GM12878 (cell line): ENCODE results near the gene PDE12. TPM values are rescaled to one million over a fixed set of nuclear protein-coding genes. Genes with fewer than 3 reads are reported as not detected.
A peak's percentile ranks its signal among the peaks of the same experiment; 100 is the strongest.

Experiments
- CBFB ChIP-seq: IDR thresholded peaks from 2 replicates; pipeline ENCODE4 v1.6.1; 2016; ENCODE audit warnings: antibody characterized with exemption, low read depth
- CHD2 ChIP-seq: IDR thresholded peaks from 2 replicates; pipeline ENCODE4 v1.6.1; 2011; ENCODE audit warnings: low read depth, low read length, improper control_type of control experiment, borderline replicate concordance
- CHD4 ChIP-seq: fragments of 200-600 bp; sonication (generic); IDR thresholded peaks from 2 replicates; pipeline ENCODE4 v1.6.1; 2016; ENCODE audit warnings: mild to moderate bottlenecking
- EED ChIP-seq: sonication (generic); IDR thresholded peaks from 2 replicates; pipeline ENCODE4 v1.6.1; 2016; ENCODE audit warnings: antibody characterized with exemption, low read depth
- EP300 ChIP-seq, 2 experiments: fragments of 150-350 bp in 1 of 2; IDR thresholded peaks; 2 replicates each; pipeline ENCODE4 v1.6.1; 2011 to 2012; ENCODE audit warnings: low read depth in 2 of 2, low read length in 2 of 2, borderline replicate concordance in 1 of 2, improper control_type of control experiment in 1 of 2, inconsistent platforms in 1 of 2; ENCODE audit not compliant: control insufficient read depth in 1 of 2
- ESRRA ChIP-seq: IDR thresholded peaks from 2 replicates; pipeline ENCODE4 v1.6.1; 2012; ENCODE audit warnings: mild to moderate bottlenecking, low read length, improper control_type of control experiment
- GABPA ChIP-seq: IDR thresholded peaks from 2 replicates; pipeline ENCODE4 v1.6.1; 2014; ENCODE audit warnings: antibody characterized with exemption, low read depth, mild to moderate bottlenecking, inconsistent platforms
- HDAC6 ChIP-seq: fragments of 200-600 bp; sonication (generic); IDR thresholded peaks from one replicate; pipeline ENCODE4 v1.8.0; 2017; ENCODE audit warnings: antibody characterized with exemption; ENCODE audit not compliant: unreplicated experiment
- HDGF ChIP-seq: fragments of 450-650 bp; IDR thresholded peaks from 2 replicates; pipeline ENCODE4 v1.6.1; 2016; ENCODE audit warnings: antibody characterized with exemption
- IKZF2 ChIP-seq, 2 experiments: fragments of 450-650 bp; IDR thresholded peaks; 2 replicates each; pipeline ENCODE4 v1.6.1; 2017; ENCODE audit warnings: mild to moderate bottlenecking in 2 of 2, moderate library complexity in 2 of 2
- JUND ChIP-seq: IDR thresholded peaks from 2 replicates; pipeline ENCODE4 v1.6.1; 2012; ENCODE audit warnings: low read depth, mild to moderate bottlenecking, low read length, improper control_type of control experiment, moderate library complexity
- KDM1A ChIP-seq: fragments of 200-600 bp; sonication (generic); IDR thresholded peaks from 2 replicates; pipeline ENCODE4 v1.6.1; 2016; ENCODE audit warnings: borderline replicate concordance
- NFIC ChIP-seq: IDR thresholded peaks from 2 replicates; pipeline ENCODE4 v1.6.1; 2012; ENCODE audit warnings: low read depth, mild to moderate bottlenecking, inconsistent platforms, low read length, moderate library complexity
- NFXL1 ChIP-seq: fragments of 450-650 bp; IDR thresholded peaks from 2 replicates; pipeline ENCODE4 v1.6.1; 2017; ENCODE audit warnings: antibody characterized with exemption, mild to moderate bottlenecking, borderline replicate concordance
- NRF1 ChIP-seq: conservative IDR thresholded peaks from 2 replicates; pipeline ENCODE4 v1.6.1; 2011; ENCODE audit warnings: mild to moderate bottlenecking, low read depth, low read length, improper control_type of control experiment
- POU2F2 ChIP-seq: IDR thresholded peaks from 3 replicates; pipeline ENCODE4 v1.6.1; 2011; ENCODE audit warnings: low read depth, mild to moderate bottlenecking, low read length, borderline replicate concordance
- RAD51 ChIP-seq: fragments of 450-650 bp; IDR thresholded peaks from 2 replicates; pipeline ENCODE4 v1.6.1; 2016; ENCODE audit warnings: moderate library complexity, mild to moderate bottlenecking, inconsistent platforms
- RB1 ChIP-seq: fragments of 450-650 bp; formaldehyde crosslinking; IDR thresholded peaks from 2 replicates; pipeline ENCODE4 v1.6.1; 2017; ENCODE audit warnings: mild to moderate bottlenecking, borderline replicate concordance
- RELA ChIP-seq: fragments of 450-650 bp; IDR thresholded peaks from 2 replicates; pipeline ENCODE4 v1.8.0; 2014; ENCODE audit warnings: borderline replicate concordance; ENCODE audit not compliant: partially characterized antibody
- SMAD1 ChIP-seq: fragments of 450-650 bp; IDR thresholded peaks from 2 replicates; pipeline ENCODE4 v1.6.1; 2018; ENCODE audit warnings: mild to moderate bottlenecking, low read depth; ENCODE audit not compliant: partially characterized antibody
- STAT1 ChIP-seq: fragments of 450-650 bp; conservative IDR thresholded peaks from 2 replicates; pipeline ENCODE4 v1.6.1; 2014; ENCODE audit warnings: antibody characterized with exemption, mild to moderate bottlenecking
- TCF12 ChIP-seq: IDR thresholded peaks from 2 replicates; pipeline ENCODE4 v1.6.1; 2011; ENCODE audit warnings: low read depth, mild to moderate bottlenecking, low read length
- TCF3 ChIP-seq: IDR thresholded peaks from 2 replicates; pipeline ENCODE4 v1.6.1; 2012; ENCODE audit warnings: low read depth, mild to moderate bottlenecking, low read length, borderline replicate concordance; ENCODE audit not compliant: insufficient read depth
- polyA plus RNA-seq, 11 experiments: library from polyadenylated mRNA; depleted of rRNA in 4 of 11; unstranded in 6 of 11; stranded (reverse) in 5 of 11; fragments of >200 nt; fragmentation: Nextera tagmentation in 4 of 11; fragmentation: Illumina TruSeq in 1 of 11; extraction: Ambion mirVana in 4 of 11; extraction: Trizol in 1 of 11; gene quantifications; 1 replicate in 1 of 11; 2 replicates in 10 of 11; pipeline versions ENCODE4 v1.2.1 to v1.2.3, GENCODE V29; 2011 to 2016; ENCODE audit warnings: inconsistent platforms in 2 of 11, missing spikeins in 2 of 11, low read depth in 1 of 11
- total RNA-seq, 4 experiments: library from RNA; depleted of rRNA in 3 of 4; stranded (reverse); fragments of >200 nt in 3 of 4; fragmentation: Illumina TruSeq in 1 of 4; extraction: Trizol in 1 of 4; gene quantifications; 2 replicates each; pipeline versions ENCODE4 v1.2.1 to v1.2.3, GENCODE V29; 2013 to 2021
- TF ChIP-seq, protein P1 (sequence below): IDR thresholded peaks from 2 replicates; pipeline ENCODE4 v1.6.1; 2011; ENCODE audit warnings: low read depth, low read length, improper control_type of control experiment, borderline replicate concordance
- TF ChIP-seq, protein P2 (sequence below), 3 experiments: IDR thresholded peaks in 2 of 3; conservative IDR thresholded peaks in 1 of 3; 2 replicates each; pipeline ENCODE4 v1.5.1; 2011; ENCODE audit warnings: low read depth in 3 of 3, low read length in 3 of 3, mild to moderate bottlenecking in 3 of 3, control low read depth in 2 of 3, moderate library complexity in 2 of 3, inconsistent platforms in 1 of 3, mixed read lengths in 1 of 3; ENCODE audit not compliant: control insufficient read depth in 2 of 3, insufficient read depth in 1 of 3; ENCODE audit errors: extremely low read depth in 1 of 3
- TF ChIP-seq, protein P3 (sequence below): fragments of 450-650 bp; IDR thresholded peaks from 2 replicates; pipeline ENCODE4 v1.6.1; 2017; ENCODE audit warnings: antibody characterized with exemption, mild to moderate bottlenecking, moderate library complexity

Gene PDE12
- total and polyA plus RNA-seq, 10 of the 15 experiments (the other 5 are each of a cell fraction or from before 2014, with no cell fraction given) = 3.0 to 26.1 (median 17.4) TPM

DNA sequence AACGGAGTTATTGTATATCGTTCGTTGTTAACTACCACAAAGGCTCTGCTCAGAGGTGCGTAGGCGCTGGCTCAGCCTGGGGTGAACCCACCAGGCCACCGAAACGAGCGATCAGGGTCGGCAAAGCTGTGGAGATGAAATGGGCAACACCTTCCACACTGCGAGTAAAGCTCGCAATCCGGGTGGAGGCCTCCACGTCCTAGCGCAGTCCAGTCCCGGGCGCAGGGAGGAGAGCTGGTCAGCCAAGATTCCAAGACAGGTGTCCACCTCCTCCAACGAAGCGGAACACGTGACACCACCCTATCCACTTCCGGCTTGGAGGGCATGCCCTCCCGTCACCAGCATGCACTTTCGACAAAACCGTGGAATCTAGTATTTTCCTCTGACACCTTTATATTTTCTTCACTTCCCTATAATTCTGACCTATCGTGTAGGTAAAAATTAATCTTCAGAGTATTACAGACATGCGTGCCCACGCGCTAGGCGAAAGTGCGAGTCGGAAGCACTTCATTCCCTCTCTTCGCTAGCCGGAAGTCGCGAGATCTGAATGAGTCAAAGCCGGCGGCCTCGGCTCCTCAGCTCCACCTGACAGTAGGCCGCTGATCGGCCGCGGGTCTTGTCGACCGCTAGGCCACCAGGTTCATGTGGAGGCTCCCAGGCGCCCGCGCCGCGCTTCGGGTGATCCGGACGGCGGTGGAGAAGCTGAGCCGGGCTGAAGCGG lies at the start of gene PDE12 (continued):
- TF ChIP-seq NFXL1 (no peak), EP300 (IDR thresholded peaks at IDR 0.05; ENCODE audit: borderline replicate concordance in 1 of 2, control insufficient read depth in 1 of 2, low read depth in 2 of 2, low read length in 2 of 2) (peak in 1 of 2 experiments; percentile 100; a peak in 3 of 4 replicates), TCF3 (peak; percentile 71), GABPA (peak; percentile 96), RELA (peak; percentile 70), HDAC6 (peak; percentile 74), NRF1 (no peak), CHD4 (no peak), ESRRA (0 out of 2 replicates have a peak, but pooled peaks have one; percentile 69), RAD51 (peak; percentile 98), JUND (no peak), HDGF (no peak), TCF12 (peak; percentile 63), SMAD1 (peak; percentile 58), EED (no peak), KDM1A (no peak), STAT1 (no peak; the same call in 1 of the 2 replicates), NFIC (peak; percentile 73; the same call in 1 of the 2 replicates), POU2F2 (peak; percentile 76; the same call in 2 of the 3 replicates), CBFB (peak; percentile 76; the same call in 1 of the 2 replicates), IKZF2 (IDR thresholded peaks at IDR 0.05) (peak; percentile 85 to 88), CHD2 (peak; percentile 96), RB1 (peak; percentile 71; the same call in 1 of the 2 replicates)
- TF ChIP-seq, protein P1, sequence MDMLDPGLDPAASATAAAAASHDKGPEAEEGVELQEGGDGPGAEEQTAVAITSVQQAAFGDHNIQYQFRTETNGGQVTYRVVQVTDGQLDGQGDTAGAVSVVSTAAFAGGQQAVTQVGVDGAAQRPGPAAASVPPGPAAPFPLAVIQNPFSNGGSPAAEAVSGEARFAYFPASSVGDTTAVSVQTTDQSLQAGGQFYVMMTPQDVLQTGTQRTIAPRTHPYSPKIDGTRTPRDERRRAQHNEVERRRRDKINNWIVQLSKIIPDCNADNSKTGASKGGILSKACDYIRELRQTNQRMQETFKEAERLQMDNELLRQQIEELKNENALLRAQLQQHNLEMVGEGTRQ = peak; percentile 88
- TF ChIP-seq, protein P2, sequence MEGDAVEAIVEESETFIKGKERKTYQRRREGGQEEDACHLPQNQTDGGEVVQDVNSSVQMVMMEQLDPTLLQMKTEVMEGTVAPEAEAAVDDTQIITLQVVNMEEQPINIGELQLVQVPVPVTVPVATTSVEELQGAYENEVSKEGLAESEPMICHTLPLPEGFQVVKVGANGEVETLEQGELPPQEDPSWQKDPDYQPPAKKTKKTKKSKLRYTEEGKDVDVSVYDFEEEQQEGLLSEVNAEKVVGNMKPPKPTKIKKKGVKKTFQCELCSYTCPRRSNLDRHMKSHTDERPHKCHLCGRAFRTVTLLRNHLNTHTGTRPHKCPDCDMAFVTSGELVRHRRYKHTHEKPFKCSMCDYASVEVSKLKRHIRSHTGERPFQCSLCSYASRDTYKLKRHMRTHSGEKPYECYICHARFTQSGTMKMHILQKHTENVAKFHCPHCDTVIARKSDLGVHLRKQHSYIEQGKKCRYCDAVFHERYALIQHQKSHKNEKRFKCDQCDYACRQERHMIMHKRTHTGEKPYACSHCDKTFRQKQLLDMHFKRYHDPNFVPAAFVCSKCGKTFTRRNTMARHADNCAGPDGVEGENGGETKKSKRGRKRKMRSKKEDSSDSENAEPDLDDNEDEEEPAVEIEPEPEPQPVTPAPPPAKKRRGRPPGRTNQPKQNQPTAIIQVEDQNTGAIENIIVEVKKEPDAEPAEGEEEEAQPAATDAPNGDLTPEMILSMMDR (IDR thresholded peaks at IDR 0.05 in 2 of 3, conservative IDR thresholded peaks at IDR 0.05 in 1 of 3; ENCODE audit: control insufficient read depth in 2 of 3, extremely low read depth in 1 of 3, insufficient read depth in 1 of 3, low read depth in 3 of 3, low read length in 3 of 3) = no peak
- TF ChIP-seq, protein P3, sequence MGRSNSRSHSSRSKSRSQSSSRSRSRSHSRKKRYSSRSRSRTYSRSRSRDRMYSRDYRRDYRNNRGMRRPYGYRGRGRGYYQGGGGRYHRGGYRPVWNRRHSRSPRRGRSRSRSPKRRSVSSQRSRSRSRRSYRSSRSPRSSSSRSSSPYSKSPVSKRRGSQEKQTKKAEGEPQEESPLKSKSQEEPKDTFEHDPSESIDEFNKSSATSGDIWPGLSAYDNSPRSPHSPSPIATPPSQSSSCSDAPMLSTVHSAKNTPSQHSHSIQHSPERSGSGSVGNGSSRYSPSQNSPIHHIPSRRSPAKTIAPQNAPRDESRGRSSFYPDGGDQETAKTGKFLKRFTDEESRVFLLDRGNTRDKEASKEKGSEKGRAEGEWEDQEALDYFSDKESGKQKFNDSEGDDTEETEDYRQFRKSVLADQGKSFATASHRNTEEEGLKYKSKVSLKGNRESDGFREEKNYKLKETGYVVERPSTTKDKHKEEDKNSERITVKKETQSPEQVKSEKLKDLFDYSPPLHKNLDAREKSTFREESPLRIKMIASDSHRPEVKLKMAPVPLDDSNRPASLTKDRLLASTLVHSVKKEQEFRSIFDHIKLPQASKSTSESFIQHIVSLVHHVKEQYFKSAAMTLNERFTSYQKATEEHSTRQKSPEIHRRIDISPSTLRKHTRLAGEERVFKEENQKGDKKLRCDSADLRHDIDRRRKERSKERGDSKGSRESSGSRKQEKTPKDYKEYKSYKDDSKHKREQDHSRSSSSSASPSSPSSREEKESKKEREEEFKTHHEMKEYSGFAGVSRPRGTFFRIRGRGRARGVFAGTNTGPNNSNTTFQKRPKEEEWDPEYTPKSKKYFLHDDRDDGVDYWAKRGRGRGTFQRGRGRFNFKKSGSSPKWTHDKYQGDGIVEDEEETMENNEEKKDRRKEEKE = no peak
